Endodermal cell (in vitro differentiated cells): ENCODE results near the gene PNMT. TPM values are rescaled to one million over a fixed set of nuclear protein-coding genes. Genes with fewer than 3 reads are reported as not detected.

Experiments used
- DNase-seq: peaks from one replicate; pipeline ENCODE4 v3.0.0-alpha.2; 2017
- H3K27ac ChIP-seq: 2 replicates; pipeline ENCODE4 v1.5.1; 2013; ENCODE audit warnings: mild to moderate bottlenecking, low read depth, low read length, moderate library complexity
- H3K27me3 ChIP-seq: 2 replicates; pipeline ENCODE4 v1.6.1; 2013; ENCODE audit warnings: mild to moderate bottlenecking, low read length, moderate library complexity; ENCODE audit not compliant: insufficient read depth, control insufficient read depth, poor library complexity, severe bottlenecking
- H3K36me3 ChIP-seq: 2 replicates; pipeline ENCODE4 v1.7.0; 2013; ENCODE audit warnings: mild to moderate bottlenecking, low read length, moderate library complexity; ENCODE audit not compliant: control insufficient read depth, insufficient read depth
- H3K4me1 ChIP-seq: one replicate; pipeline ENCODE4 v1.7.0; 2013; ENCODE audit warnings: low read length; ENCODE audit not compliant: control insufficient read depth, insufficient read depth
- H3K4me3 ChIP-seq: 2 replicates; pipeline ENCODE4 v1.5.1; 2013; ENCODE audit warnings: mild to moderate bottlenecking, low read length, moderate library complexity
- H3K9ac ChIP-seq: 2 replicates; pipeline ENCODE4 v1.6.1; 2013; ENCODE audit warnings: mild to moderate bottlenecking, low read length, moderate library complexity; ENCODE audit not compliant: poor library complexity, severe bottlenecking; ENCODE audit errors: extremely low read depth
- H3K9me3 ChIP-seq: 2 replicates; pipeline ENCODE4 v1.6.1; 2013; ENCODE audit warnings: mild to moderate bottlenecking, low read length, moderate library complexity; ENCODE audit not compliant: control insufficient read depth
- H3K27ac Mint-ChIP-seq: 2 replicates; pipeline ENCODE4 v1.8.0; 2020; ENCODE audit warnings: mixed read lengths
- H3K27me3 Mint-ChIP-seq: 2 replicates; pipeline ENCODE4 v1.8.0; 2021; ENCODE audit warnings: mild to moderate bottlenecking, mixed read lengths; ENCODE audit not compliant: insufficient read depth
- H3K36me3 Mint-ChIP-seq: 2 replicates; pipeline ENCODE4 v1.8.0; 2020; ENCODE audit warnings: low read depth, mixed read lengths
- H3K4me1 Mint-ChIP-seq: 2 replicates; pipeline ENCODE4 v1.8.0; 2020; ENCODE audit warnings: mixed read lengths
- H3K4me3 Mint-ChIP-seq: 2 replicates; pipeline ENCODE4 v1.8.0; 2020; ENCODE audit warnings: mild to moderate bottlenecking, moderate library complexity, mixed read lengths
- H3K9me3 Mint-ChIP-seq: 2 replicates; pipeline ENCODE4 v1.8.0; 2020; ENCODE audit warnings: mild to moderate bottlenecking, mixed read lengths
- CTCF ChIP-seq: fragments of 200-600 bp; sonication (generic); conservative IDR thresholded peaks from 2 replicates; pipeline ENCODE4 v1.5.0; 2021; ENCODE audit warnings: antibody characterized with exemption, mild to moderate bottlenecking
- WGBS, 2 experiments: methylation state at CpG; one replicate each; pipeline versions ENCODE4 v1.1.5 to v1.1.7; 2013; ENCODE audit warnings: missing lambda C conversion rate in 2 of 2, mixed read lengths in 1 of 2; ENCODE audit not compliant: insufficient coverage in 1 of 2, insufficient read length in 1 of 2; 5-methylcytosine and 5-hydroxymethylcytosine counted together
- total RNA-seq, 2 donors: library from RNA; stranded (reverse); fragmentation: NEBNext Ultra II Directional in 1 of 2; extraction: Animal tissue kit (Norgen Biotek cat#: 25700) in 1 of 2; gene quantifications; 2 replicates in 1 of 2; 3 replicates in 1 of 2; pipeline ENCODE4 v1.2.1, GENCODE V29; 2021

PNMT gene
- total RNA-seq, 2 donors from 2014 or later, result 0.55 to 1.0 TPM

GRCh38 chr17:39673335-39674081 is 5.3 kb downstream of the PNMT start:
- no peaks in the 10 kb centered on the region for H3K9me3 ChIP-seq
- H3K4me3 Mint-ChIP-seq, result no peak overlapping the region
- H3K4me3 ChIP-seq, result no peak overlapping the region
- H3K4me1 ChIP-seq, result no peaks in the 10 kb centered on the region
- TF ChIP-seq CTCF, result no peak
- peaks cover 29% of the 10 kb centered on the region for H3K27me3 Mint-ChIP-seq
- 75 to 83% methylated on average over 8 to 13 of the region's 13 CpGs for WGBS, 2 experiments
- no peak for DNase-seq
- H3K27me3 ChIP-seq, result peaks cover 23% of the 10 kb centered on the region
- no peak overlapping the region for H3K9ac ChIP-seq
- H3K36me3 ChIP-seq, result peaks cover 5% of the 10 kb centered on the region
- no peak overlapping the region for H3K27ac Mint-ChIP-seq
- H3K4me1 Mint-ChIP-seq, result peaks cover 16% of the 10 kb centered on the region
- peaks cover 10% of the 10 kb centered on the region for H3K36me3 Mint-ChIP-seq
- H3K9me3 Mint-ChIP-seq, result no peaks in the 10 kb centered on the region
- no peak overlapping the region for H3K27ac ChIP-seq

DNA sequence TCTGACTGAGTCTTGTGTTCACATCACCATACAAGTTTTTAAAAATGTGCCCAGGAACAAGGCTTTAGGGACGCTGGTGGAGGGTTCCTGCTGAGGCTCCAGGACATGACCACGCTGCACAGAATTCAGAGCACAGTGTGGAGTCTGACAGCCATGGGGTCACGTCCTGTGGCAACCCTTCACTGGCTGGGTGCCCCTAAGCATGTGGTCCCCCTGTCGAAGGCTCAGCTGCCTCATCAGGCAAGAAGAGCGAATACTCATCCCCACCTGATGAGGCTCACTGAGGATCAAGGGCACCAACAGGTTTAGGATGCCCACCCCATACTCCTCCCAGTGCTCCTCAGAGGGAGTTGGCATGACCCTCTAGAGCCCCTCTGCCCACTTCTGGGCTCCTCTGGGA is 5.9 kb downstream of the PNMT start:
- peaks cover 20% of the 10 kb centered on the region for H3K27me3 ChIP-seq
- H3K9ac ChIP-seq, result no peak overlapping the region
- TF ChIP-seq CTCF, result no peak
- Mint-ChIP-seq H3K4me3 (no peak overlapping the region), H3K27me3 (peaks cover 24% of the 10 kb centered on the region), H3K4me1 (peaks cover 17% of the 10 kb centered on the region), H3K36me3 (peaks cover 12% of the 10 kb centered on the region), H3K27ac (no peak overlapping the region), H3K9me3 (no peaks in the 10 kb centered on the region)
- H3K4me3 ChIP-seq, result no peak overlapping the region
- DNase-seq, result no peak
- 88 to 95% methylated on average over 4 to 5 of the region's 5 CpGs for WGBS, 2 experiments
- H3K4me1 ChIP-seq, result no peaks in the 10 kb centered on the region
- no peaks in the 10 kb centered on the region for H3K9me3 ChIP-seq
- peaks cover 5% of the 10 kb centered on the region for H3K36me3 ChIP-seq
- H3K27ac ChIP-seq, result no peak overlapping the region

DNA sequence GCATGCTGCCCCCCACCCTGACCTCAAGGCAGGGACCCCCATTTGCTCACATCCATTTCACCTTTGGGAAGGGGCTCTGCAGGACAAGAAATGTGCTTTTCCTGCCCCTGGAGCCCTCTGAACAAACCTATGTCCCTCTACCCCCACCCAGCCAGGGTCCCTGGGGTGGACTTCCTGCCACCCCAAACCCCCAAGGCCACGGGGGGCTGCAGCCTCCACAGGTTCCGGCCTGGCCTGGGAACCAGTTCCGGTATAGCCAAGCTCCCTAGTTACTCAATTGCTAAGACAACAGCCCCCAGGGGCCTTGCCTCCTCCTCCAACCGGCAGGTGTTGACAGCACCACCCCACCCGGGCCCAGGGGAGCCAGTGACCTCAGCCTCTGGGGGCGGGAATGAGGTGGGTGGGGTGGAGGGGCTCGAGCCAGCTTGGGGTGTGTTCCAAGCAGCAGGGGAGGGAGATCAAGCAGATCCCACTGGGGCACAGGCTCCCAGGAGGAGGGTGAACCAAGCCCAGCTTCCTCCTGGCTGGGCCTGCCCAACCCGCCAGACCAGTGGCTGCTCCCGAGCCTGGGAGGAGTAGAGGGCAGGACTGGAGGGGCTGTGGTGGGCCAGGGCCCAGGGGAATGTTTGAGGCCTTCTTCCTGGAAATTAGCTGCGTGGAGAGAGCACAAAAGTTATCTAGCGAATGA is 6.6 kb downstream of the PNMT start:
- H3K36me3 ChIP-seq, result peaks cover 5% of the 10 kb centered on the region
- H3K27me3 ChIP-seq, result peaks cover 13% of the 10 kb centered on the region
- 75 to 83% methylated on average over 2 to 10 of the region's 11 CpGs for WGBS, 2 experiments
- TF ChIP-seq CTCF, result no peak
- peak overlapping the region; percentile 80 for H3K27ac Mint-ChIP-seq
- peaks cover 16% of the 10 kb centered on the region for H3K36me3 Mint-ChIP-seq
- H3K4me3 Mint-ChIP-seq, result no peak overlapping the region
- no peaks in the 10 kb centered on the region for H3K4me1 ChIP-seq
- peak; percentile 86 for DNase-seq
- peaks cover 17% of the 10 kb centered on the region for H3K27me3 Mint-ChIP-seq
- no peaks in the 10 kb centered on the region for H3K9me3 ChIP-seq
- H3K27ac ChIP-seq, result no peak overlapping the region
- H3K9me3 Mint-ChIP-seq, result no peaks in the 10 kb centered on the region
- H3K4me1 Mint-ChIP-seq, result peaks cover 17% of the 10 kb centered on the region
- no peak overlapping the region for H3K4me3 ChIP-seq
- H3K9ac ChIP-seq, result no peak overlapping the region
